Inflammatory macrophage (primary cell): ENCODE results near the gene TNS3.
A peak's percentile ranks its signal among the peaks of the same experiment; 100 is the strongest.
"Not testable (repeated sequence)": the region's sequence is repeated elsewhere in the genome, so short reads cannot be mapped to it uniquely, and the experiment has no call there.

ENCODE experiments used
- DNase-seq, 2 donors: peaks; one replicate each; pipeline ENCODE4 v3.0.0-alpha.2; 2020 to 2022

Gene TNS3

DNA sequence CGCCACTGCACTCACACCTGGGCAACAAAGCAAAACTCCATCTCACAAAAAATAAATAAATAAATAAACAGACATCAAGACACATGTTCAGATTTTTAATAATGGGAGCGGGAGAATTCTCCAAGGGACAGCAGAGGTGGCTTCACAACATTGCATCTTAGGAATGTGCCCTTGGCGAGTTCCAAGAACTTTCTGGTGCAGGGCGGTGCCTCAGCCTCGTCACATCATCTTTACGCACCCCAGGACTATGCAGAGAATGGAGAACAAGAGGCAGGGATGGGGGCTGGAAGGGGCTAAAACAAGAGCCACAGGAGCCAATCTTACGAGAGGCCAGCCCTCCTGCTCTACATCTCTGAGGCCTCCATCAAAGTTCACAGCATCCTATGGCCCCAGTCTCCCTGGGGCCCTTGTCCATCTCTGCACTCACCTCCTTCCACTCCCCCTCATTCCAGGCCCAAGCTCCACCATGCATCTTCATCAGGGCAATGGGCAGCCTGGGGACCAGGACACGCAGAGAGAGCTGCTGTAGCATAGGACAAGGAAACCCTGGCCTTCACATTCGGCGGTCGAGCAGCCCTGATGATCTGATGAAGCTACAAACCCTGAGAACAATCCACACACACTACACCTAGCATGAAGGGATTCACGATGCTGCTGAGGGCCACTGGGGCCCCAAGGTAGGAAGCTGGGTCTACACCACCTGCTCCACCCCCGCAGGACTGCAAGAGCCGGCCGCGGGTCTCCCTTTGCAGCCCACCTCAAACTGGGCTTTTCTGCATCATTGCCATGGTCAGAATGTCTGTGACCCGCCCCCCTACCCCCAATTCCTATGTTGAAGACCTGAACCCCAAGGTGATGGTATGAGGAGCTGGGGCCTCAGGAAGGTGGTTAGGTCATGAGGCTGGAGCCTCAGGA is 22.3 kb downstream of the TNS3 start:
- DNase-seq: no peak

DNA sequence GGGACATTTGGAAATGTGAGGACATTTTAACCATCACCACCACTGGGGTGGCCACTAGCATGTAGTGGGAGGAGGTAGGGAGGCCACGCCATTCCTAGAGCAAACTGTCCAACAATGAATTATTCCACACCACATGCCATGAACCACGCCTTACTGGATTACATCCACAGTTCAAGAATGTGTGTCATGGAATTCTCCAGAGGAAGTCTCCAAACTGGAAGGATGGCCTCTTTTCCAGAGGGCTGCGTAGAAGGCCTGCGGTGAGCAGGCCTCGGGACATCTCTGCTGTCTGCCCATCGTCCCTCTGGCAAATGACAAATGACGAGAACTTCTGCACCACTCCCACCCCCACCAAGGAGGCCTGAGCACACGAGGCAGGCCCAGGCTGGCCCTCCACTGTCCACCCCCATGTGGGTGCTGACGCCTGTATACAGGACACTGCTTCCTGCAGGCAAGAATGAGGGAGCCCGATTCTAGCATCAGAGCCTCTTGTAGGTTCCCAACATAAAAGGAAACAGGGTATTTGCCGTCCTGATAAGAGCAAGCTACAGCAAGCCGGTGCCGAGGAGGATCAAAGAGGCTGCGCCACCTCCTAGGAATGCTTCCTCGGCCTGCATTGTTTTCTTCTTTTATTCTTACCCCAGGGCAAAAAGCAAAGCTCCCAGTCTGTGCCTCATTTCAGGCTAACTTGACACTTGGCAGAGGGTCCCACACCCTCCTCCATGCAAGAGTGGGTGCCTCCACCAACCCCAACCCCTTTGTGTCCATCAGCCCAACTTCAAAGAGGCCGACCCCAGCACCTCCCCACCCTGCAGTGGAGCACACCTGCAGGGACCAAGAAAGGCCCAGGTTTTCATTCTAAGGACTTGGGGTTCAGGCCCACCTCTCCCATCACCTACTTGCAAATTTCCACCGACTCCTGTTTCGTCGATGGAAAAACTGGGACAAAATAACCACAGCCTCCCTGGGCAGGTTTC is 23.9 kb downstream of the TNS3 start:
- DNase-seq: no peak

DNA sequence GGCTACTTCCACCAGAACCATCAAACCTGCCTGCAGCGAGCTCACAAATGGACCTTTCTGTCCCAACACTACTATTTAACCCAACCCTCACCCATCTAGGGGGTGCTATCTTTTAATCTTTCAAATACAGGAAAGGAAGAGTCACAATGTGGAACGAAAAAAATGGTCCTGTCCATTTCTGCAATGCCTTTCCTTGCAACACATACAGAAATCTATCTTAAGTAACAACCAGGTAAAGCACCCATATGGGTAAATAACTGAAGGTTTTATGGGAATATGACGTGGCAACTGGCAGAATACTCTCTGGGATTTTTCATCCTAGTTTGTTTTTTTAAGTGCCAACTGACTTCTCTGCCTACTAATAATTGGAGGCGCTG is 24.6 kb downstream of the TNS3 start:
- no peak for DNase-seq

DNA sequence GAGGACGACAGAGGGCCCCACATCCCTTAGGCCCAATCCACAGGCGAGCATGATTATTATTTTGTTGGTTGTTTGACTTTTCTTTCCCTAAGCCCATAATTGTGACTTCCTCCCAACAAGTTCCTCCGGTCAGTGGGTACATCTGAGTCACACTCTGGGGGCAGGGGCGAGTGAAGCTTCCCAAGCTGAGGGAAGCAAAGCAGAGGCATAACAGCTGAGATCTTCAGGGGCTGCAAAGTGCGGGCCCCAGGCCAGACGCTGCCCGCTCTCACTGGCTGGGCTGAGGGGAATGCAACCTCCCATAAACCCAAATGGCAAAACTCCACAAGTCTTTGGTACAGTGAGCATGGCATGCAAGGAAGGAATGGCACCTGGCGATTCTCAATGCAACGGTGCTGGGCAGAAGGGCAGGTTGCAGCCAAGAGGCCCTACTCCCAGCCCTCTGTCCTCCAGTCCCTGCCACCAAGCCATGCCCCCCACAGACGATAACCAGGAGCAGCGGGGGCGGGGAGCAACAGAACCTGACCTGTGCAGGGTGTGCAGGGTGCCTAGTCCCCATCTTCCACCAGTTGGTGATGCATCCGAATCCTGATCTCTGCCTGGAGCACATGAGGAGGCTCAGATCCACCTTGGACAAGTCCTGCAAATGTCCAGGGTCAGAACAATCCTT is 25.3 kb downstream of the TNS3 start:
- peak; percentile 67 to 78 for DNase-seq

DNA sequence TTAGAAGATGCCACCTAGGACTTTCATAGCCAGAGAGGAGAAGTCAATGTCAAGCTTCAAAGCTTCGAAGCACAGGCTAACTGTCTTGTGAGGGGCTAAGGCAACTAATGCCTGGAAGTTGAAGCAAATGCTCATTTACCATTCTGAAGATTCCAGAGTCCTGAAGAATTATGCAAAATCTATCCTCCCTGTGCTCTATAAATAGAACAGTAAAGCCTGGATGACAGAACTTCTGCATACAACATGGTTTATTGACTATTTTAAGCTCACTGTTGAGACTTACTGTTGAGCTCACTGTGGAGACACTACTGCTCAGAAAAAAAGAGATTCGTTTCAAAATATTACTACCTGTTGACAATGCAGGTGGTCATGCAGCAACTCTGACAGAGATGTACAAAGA is 28.6 kb downstream of the TNS3 start:
- no peak for DNase-seq

DNA sequence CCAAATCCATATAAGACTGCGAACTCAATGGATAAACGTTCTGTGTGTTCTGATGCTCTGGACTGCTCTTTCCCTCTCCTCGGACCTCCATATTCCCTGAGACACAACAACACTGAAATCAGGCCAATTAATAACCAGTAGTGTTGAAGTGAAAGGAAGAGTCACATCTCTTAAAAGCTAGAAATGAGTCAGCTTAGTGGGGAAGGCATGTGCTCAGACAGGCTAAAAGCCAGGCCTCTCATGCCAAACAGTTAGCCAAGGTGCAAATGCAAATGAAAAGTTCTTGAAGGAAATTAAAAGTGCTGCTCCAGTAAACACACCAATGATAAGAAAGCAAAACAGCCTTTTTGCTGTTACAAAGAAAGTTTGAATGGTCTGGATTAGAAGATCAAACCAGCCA is 29.3 kb downstream of the TNS3 start:
- DNase-seq: peak in 1 of 2 donors; percentile 25

DNA sequence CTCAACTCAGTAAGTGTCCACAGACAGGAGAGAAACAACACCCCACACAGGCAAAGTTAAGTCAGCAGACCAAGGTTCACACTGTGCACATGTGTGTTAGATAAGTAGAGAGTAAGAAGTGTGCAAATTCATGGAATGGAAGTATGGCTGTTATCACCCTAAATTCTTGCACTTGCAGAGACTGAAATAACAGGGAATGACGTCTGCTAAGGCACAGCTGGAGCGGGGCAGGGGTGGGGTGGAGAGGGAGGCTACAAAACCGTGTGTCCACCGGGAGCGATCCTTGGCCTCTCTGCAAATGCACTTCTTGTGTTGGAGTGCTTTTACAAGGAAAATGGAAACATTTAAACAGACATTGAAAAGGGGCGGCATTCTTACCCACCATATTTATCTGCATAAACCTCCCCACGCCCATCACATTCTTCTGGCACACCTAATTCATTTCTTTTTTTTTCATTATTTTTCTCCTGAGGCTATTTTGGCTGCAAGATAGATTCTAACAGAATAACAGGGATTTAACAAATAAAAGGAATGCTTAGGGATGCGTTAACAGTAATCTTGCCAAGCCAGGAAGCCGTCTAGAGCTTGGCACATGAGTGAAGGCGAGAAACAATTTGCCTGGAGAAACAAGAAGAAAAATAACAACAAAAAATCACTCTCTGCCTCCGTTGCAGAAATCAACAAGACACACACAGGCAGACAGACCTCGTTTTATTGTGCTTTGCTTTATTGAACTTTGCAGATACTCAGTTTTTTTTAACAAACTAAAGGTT is 30.1 kb downstream of the TNS3 start:
- DNase-seq: no peak

DNA sequence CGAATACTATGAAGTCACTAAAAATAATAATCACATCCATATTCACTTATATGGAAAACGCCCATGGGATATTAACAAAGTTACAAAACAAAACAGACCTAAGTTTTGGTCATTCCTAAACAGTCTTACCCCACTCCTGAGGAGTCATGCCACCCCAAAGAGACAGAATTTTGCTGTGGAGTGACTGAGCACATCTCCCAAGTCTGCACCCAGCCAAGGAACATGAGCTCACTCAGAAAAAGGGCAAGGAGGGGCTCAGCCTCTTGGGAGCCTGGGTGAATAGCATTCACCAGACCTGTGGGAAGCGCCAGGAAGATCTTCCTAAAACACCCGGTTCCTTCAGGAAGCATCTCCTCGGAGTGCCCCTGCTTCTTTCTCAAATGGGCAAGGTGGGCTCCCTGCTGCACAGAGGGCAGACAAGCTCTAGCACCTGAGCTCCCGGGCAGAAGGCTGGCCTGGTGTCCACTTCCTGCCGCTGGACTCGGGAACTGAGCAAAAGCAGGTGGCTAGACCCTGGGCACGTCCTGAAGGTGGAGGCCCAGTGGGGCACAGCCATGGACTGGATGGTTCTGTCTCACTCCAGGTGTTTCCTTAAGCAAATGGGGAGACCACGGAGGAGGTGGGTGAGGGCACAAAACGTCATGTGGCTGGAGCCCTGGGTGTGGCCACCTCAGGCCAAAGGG is 31.0 kb downstream of the TNS3 start:
- DNase-seq: no peak

DNA sequence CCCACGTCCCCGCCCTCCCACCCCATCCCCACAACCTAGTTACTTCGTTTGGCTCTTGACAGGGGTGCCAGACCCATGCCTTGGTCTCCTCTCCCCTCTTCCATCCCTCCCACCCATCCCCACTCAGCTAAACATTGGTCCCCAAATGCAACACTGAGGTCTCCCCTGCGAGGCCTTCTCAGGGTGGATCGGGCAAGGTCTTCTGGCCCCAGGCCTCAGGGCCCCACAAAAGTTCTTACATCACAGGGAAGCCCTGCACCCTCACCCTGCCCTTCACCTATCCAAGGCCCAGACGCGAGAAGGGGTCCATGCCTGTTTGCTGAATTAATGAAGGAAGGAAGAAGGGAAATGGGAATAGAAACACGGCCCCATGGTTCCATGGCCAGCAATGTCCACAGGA is 32.0 kb downstream of the TNS3 start:
- no peak for DNase-seq

DNA sequence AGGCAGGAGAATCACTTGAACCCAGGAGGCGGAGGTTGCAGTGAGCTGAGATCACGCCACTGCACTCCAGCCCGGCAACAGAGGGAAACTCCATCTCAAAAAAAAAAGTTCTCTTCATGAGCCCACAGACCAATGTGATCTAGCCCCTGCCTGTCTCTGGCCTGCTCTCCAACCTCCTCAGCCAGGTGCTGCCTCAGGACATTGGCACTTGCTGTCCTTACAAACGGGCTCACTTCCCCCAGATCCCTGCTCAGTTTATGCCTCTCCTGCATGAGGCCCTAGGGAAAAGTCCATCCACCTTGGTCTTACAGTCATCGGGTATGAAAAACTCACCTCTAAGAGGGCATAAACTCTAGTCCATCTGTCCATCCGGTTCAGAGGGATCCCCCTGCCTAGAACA is 32.5 kb downstream of the TNS3 start:
- DNase-seq: no peak

DNA sequence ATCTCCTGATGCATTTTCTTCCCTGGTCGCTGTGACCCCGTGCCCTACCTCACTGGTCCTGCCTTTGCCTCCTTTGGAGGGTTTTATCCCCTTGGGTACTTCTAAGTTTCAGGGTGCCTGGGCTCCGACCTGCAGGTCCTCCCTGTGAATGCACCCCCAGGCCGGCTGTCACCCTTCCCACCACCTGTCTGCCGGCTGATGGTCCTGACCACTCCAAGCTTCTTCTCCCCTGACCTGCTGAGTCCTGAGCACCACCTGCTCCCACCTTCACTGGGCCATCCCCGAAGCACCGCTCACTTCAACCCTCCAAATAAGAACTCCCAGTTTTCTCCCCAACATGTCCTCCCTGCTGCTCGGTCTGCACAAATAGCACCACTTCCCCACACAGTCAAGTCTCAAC is 33.4 kb downstream of the TNS3 start:
- no peak for DNase-seq

DNA sequence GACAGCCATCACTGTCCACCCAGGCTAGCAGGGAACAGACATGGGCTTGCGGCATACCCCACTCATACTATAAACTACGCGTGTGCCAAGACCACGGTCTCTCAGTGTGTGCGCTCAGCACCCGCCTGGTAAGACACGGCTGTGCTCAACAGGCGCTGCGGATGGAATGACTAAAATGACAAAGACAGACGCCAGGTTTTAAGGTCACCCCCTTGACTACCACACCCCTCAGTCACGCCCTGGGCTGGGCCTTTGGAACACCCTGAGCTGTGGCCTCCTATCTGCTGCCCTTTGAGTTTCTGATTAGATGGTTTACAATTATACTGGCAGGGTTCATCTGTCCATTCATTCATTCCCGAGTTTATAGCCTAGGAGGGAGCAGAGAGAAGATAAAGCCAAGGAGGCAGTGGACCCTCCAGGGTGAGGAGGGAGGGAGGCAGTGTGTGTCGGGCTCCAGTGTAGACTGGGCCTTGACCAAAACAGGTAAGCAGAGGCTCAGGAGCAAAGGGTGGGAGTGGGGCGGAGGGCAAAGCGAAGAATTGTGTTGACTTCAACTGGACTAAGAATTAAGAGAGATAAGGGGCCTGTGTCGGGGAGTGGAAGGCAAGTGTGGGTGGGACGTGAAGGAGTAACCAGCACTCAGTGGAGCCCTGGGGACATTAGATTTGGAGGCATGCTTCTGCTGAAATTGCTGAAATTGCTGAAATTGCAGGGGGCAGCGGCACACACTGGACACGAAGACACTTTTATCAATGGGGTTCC is 35.0 kb downstream of the TNS3 start:
- DNase-seq: no peak

DNA sequence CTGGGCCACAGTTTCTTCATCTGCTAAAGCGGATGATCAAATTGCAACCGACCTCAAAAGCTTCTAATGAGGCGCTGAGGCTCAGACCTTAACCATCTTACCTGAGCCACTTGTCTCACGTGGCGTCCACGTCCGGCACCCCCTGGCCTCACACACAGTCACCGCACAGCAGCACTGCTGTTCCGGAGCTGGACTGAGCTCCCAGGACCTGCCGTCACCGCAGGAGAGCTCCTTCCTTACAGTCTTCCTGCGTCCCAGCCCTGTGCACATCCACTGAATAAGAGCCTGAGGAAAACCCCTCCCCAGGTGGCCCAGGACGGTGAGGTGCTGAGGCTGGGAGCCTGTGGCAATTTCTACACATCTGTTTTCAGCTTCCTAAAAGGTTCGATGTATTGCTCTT is 35.7 kb downstream of the TNS3 start:
- DNase-seq: no peak

DNA sequence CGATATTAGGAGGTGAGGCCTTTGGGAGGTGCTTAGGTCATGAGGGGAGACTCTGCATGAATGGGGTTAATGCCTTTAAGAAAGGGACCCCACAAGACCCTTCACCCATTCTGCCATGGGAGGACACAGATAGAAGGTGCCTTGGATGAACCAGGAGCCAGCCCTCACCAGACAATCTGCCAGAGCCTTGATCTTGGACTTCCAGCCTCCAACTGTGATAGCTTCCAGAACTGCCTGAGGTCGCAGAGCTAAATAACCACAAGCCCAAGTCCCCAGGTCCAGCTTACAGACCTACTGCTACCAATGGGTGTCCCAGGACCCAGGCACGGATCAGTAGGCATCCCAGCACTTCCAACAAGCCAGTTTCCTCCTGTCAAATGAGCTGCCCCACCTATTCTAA is 37.5 kb downstream of the TNS3 start:
- no peak for DNase-seq

DNA sequence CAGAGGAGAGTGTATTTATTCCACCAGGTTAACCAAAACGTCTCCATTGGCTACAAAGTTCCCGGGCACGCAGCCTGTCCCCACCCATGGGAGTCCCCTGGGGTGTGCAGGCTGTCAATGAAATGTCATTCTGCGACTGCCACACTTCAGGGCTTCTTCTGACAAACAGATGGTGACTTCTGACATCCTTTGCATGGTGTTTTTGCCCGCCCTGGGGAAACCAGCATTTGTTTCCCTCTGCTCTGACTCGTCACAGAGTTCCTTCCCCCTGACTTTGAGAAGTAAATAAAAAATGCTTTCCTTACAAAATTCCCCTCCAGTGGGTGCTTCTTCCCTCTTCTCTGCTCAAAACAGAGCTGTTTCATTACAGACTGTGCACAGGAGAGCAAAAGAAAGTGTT is 38.2 kb downstream of the TNS3 start:
- peak; percentile 30 to 56 for DNase-seq

DNA sequence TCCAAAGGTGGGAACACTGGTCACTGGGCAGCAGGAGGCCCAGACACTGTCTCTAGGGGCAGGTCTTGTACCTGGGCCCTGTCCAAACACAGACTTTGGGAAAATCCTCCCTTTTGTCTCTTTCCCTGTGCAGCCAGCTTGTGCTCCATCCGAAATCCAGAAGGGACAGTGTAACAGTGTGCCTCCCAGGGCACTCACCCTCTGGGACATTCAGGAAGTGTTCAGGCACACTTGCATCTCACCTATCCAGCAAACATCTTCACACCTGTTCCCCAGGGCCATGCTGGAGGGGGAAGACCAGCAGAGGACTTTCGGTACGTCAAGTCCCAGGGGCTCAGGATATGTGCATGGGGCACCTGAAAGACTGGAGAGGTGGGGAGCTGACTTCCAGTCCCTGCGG is 38.9 kb downstream of the TNS3 start:
- DNase-seq: no peak

DNA sequence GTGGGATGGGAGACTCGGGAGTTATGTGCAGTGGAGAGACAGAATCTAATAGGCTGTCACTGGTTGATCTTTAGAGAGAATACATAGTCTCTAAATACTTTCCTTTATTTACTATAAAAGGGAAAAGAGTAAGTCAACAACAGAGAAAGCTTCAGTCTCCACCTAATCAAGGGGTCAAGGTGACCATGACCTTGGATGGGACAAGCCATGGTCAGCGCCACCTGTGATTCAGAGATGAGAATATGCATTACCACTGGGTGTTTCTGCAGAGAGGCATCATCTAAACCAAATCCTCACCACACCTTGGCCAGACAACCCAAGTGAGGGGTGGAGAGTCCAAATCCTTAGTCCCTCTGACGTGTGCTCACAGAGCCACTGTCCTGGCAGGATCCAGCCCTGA is 39.9 kb downstream of the TNS3 start:
- DNase-seq: no peak

DNA sequence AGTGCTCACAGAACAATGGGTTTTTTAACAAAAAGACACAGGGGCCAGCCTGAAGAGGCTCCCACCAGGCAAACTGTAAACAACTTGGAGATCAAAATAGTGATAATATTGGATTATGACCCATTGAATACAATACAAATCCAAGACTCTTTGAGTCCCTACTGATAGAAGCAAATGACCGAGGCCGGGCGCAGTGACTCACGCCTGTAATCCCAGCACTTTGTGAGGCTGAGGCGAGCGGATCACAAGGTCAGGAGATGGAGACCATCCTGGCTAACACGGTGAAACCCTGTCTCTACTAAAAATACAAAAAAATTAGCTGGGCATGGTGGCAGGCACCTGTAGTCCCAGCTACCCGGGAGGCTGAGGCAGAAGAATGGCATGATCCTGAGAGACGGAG is 40.4 kb downstream of the TNS3 start:
- not testable (repeated sequence) for DNase-seq

DNA sequence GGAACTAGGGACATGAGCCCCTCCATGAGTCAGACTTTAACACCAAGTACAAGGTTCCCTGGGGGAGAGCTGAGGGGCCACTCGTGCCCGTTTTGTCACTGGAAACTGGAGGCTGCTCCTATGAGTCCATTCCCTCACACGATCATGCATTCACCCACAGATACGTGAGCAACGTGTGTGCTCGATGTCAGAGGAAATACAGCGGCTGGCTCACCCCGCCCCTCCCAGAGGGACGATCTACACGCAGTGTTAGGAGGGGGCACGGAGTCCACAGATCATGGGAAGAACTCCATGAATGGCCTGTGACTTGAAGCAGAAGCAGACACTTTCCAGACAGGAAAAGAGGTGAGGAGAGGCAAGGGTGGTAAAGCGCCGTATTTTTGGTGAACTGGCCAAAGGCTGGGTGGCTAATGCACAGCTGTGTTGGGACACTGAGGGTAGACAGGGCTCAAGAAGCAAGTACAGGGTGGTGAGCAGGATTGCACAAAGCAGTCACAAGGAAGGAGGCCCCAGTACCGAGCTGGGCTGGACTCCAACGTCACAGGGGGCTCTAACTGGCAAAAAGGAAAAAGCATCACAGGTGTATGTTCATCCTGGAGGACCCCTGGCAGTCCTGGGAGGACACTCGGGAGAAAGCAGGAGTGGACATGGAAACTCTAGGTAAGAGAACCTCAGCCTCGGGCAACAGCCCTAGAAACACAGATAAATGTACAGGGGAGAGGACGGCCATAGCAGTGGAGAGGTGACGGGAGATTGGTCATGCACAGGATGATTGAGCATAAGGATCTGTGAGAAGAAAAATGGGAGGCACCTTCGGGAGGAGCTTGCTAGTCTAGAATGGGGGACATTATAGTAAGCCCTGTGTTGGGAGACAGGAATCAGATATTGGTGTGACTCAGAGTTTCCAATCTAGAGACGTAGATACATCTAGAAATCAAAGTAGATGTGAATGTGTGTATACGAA is 41.2 kb downstream of the TNS3 start:
- peak in 1 of 2 donors; percentile 57 for DNase-seq

DNA sequence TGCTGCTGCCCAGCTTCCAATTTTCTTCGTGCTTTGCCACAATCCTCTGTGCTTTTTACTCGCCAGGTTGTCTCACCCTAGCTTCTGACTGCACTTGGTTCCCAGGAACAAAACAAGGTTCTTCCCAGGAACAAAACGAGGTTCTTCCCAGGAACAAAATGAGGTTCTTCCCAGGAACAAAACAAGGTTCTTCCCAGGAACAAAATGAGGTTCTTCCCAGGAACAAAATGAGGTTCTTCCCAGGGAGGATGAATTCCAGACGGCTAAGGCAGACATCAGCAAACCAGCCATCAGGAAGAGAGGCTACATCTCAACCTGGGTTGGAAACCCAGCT is 41.9 kb downstream of the TNS3 start:
- DNase-seq: no peak
